Type B pancreatic cell (in vitro differentiated cells): ENCODE data around the gene KRT33B. TPM values are rescaled to one million over a fixed set of nuclear protein-coding genes. Genes with fewer than 3 reads are reported as not detected.
"Not testable (repeated sequence)": the region's sequence is repeated elsewhere in the genome, so short reads cannot be mapped to it uniquely, and the experiment has no call there.

ENCODE experiments used
- DNase-seq: peaks from one replicate; pipeline ENCODE4 v3.0.0; 2021; ENCODE audit warnings: mixed read lengths; ENCODE audit not compliant: unreplicated experiment; ENCODE audit errors: extremely low spot score
- H3K27ac Mint-ChIP-seq: 2 replicates; pipeline ENCODE4 v1.8.0; 2021; ENCODE audit warnings: mild to moderate bottlenecking, mixed read lengths
- H3K27me3 Mint-ChIP-seq: 2 replicates; pipeline ENCODE4 v1.8.0; 2021; ENCODE audit warnings: mixed read lengths
- H3K36me3 Mint-ChIP-seq: 2 replicates; pipeline ENCODE4 v1.8.0; 2021; ENCODE audit warnings: mixed read lengths
- H3K4me1 Mint-ChIP-seq: one replicate; pipeline ENCODE4 v1.8.0; 2021; ENCODE audit warnings: mixed read lengths; ENCODE audit not compliant: unreplicated experiment
- H3K4me3 Mint-ChIP-seq: 2 replicates; pipeline ENCODE4 v1.8.0; 2021; ENCODE audit warnings: mild to moderate bottlenecking, mixed read lengths
- H3K9me3 Mint-ChIP-seq: 2 replicates; pipeline ENCODE4 v1.8.0; 2021; ENCODE audit warnings: mixed read lengths
- total RNA-seq: library from RNA; stranded (reverse); gene quantifications from 2 replicates; pipeline ENCODE4 v1.2.1, GENCODE V29; 2021; ENCODE audit warnings: low replicate concordance
- TF ChIP-seq, protein P1 (sequence below): fragments of 200-600 bp; sonication (generic); conservative IDR thresholded peaks from 2 replicates; pipeline ENCODE4 v1.5.0; 2021; ENCODE audit warnings: antibody characterized with exemption, mild to moderate bottlenecking

The KRT33B gene
- total RNA-seq, 1 donor from 2014 or later, result not detected

DNA sequence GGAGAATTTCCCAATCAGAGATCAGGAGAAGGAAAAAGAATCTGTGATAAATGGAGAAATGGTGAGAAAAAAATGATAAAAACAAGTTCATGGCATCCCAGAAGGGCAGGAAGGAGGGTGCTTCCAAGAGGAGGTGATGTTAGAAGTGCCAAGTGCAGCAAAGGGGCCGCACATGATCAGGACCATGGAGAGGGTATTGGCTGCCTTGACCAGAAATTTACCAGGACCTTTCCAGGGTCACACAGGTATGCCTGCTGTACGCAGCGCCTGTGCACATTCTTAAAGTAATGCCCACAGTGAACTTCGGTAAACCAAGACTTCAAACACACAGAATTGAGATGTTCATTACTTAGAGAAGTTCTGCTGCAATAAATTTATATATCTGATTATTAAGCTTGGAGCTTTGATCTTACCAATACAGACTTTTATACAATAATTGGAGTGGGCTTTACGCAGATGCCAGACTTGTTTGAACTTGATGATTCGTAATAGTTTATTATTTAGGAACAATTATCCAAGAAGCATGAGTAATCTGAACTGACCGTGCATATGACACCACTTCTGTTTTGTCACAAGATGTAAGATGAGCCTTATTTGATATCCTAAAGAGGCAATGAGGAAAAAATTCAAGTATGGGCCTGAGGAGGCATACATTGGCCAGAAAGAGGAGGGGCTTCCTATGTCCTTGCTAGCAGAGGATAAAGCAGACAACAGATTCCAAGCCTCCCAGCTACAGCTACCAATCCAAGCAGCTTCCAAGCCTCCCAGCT is 16.8 kb downstream of the KRT33B start:
- H3K9me3 Mint-ChIP-seq, result peaks cover 5% of the 10 kb centered on the region
- peaks cover 4% of the 10 kb centered on the region for H3K27me3 Mint-ChIP-seq
- TF ChIP-seq, protein P1, sequence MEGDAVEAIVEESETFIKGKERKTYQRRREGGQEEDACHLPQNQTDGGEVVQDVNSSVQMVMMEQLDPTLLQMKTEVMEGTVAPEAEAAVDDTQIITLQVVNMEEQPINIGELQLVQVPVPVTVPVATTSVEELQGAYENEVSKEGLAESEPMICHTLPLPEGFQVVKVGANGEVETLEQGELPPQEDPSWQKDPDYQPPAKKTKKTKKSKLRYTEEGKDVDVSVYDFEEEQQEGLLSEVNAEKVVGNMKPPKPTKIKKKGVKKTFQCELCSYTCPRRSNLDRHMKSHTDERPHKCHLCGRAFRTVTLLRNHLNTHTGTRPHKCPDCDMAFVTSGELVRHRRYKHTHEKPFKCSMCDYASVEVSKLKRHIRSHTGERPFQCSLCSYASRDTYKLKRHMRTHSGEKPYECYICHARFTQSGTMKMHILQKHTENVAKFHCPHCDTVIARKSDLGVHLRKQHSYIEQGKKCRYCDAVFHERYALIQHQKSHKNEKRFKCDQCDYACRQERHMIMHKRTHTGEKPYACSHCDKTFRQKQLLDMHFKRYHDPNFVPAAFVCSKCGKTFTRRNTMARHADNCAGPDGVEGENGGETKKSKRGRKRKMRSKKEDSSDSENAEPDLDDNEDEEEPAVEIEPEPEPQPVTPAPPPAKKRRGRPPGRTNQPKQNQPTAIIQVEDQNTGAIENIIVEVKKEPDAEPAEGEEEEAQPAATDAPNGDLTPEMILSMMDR, result no peak
- no peak overlapping the region for H3K4me3 Mint-ChIP-seq
- H3K27ac Mint-ChIP-seq, result no peak overlapping the region
- no peak for DNase-seq
- no peaks in the 10 kb centered on the region for H3K36me3 Mint-ChIP-seq
- H3K4me1 Mint-ChIP-seq, result peaks cover 2% of the 10 kb centered on the region

DNA sequence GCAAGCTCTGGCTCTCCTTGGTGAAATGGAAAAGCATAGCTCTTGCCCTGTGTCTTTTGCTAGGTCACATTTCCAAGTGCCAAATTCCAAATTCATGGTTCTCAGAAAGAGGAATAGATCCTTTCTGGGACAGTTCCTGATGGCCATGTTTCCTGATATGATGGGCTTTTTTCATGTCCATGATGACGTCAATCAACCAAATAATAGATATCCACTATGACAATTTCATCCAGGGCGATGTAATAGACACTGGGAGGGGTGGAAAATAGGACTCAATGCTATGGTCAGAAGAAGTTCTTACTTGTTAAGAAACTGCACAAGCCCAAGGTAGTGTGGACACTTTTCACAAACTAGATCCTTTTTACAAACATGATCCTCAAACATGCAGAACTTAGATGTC is 18.4 kb downstream of the KRT33B start:
- Mint-ChIP-seq H3K36me3 (no peaks in the 10 kb centered on the region), H3K9me3 (peaks cover 5% of the 10 kb centered on the region), H3K27ac (no peak overlapping the region), H3K4me3 (no peak overlapping the region), H3K27me3 (peaks cover 4% of the 10 kb centered on the region), H3K4me1 (peaks cover 3% of the 10 kb centered on the region)
- DNase-seq, result no peak
- TF ChIP-seq, protein P1, result no peak

DNA sequence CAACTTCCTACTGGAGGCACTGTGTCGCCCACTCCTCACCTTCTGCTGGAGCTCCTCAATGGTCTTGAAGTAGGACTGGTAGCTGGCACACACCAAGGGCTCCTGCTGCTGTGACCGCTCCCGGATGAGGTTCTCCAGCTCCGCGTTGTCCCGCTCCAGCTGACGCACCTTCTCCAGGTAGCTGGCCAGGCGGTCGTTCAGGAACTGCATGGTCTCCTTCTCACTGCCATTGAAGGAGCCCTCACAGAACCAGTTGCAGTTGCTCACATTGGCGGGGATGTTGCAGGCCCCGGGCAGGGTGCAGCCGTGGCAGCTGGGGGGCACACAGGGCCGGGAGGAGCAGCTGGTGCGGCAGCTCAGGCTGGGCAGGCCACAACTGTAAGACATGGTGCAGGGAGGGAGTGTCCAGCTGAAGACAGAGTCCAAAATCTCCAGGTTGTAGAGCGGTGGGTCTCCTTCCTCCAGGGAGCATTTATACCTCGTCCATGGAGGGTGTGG is 19.2 kb downstream of the KRT33B start, which contains the start of gene KRT33A:
KRT33A (minus strand) TSS at position 448 of the 498 bp plus-strand sequence; CDS start at position 387, 61 bp downstream.
- not testable (repeated sequence) for H3K27ac Mint-ChIP-seq, H3K4me3 Mint-ChIP-seq, H3K36me3 Mint-ChIP-seq, H3K9me3 Mint-ChIP-seq, DNase-seq, H3K27me3 Mint-ChIP-seq, H3K4me1 Mint-ChIP-seq

DNA sequence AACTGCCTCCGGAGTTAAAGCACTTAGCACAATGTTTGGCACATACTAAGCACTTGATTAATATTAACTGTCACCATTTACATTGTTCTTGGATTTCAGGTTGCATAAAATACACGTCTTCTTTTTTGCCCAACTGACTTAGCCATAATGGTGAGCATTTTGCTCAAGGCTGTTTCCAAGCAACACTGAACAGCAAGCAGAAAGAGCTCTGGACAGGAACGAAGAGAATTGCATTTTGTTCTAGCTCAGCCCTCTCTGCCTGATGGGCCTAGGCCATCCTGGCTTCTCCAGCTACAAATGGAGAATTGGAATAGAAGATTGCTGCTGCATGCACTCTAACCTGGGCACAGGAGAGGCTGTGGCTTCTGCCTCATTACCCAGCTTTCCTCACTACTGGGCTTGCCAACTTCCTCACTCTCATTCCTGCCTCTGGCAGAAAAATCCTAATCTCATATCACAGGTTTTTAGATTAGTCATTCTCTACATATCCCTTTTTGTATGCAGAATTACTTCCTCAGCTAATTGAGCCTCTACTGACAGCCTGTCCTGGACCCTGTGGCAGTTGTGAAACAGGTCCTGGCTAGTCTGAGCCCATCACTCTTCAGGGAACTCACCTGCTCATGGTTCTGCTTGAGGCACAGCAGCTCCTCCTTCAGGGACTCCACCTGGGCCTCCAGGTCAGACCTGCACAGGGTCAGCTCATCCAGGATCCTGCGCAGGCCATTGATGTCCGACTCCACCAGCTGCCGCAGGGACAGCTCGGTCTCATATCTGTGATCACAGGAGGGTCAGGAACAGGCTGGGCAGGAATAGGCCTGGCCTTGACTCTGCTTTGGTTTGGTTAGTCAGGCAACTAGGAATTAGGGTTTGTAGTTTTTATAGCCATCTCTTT is 21.5 kb downstream of the KRT33B start:
- H3K27ac Mint-ChIP-seq, result peak overlapping the region; percentile 63
- TF ChIP-seq, protein P1, result no peak
- H3K4me1 Mint-ChIP-seq, result peaks cover 7% of the 10 kb centered on the region
- H3K9me3 Mint-ChIP-seq, result peaks cover 8% of the 10 kb centered on the region
- no peak for DNase-seq
- H3K36me3 Mint-ChIP-seq, result no peaks in the 10 kb centered on the region
- H3K4me3 Mint-ChIP-seq, result peak overlapping the region; percentile 27
- H3K27me3 Mint-ChIP-seq, result peaks cover 4% of the 10 kb centered on the region

DNA sequence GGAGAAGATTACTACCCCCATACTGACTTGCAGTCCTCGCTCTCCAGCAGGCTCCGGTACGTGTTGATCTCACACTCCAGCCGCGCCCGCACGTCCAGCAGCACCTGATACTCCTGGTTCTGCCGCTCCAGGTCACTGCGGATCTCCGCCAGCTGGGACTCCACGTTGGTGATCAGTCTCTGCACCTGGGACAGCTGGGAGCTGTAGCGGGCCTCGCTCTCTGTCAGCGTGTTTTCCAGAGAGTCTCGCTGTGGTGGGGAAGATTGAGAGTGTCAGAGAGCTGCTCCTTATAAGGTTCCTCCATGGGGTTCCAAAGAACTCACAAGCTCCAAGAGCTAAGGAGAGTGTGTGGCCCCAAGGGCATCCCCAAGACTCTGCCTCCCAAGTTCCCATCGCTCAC is 23.2 kb downstream of the KRT33B start:
- not testable (repeated sequence) for DNase-seq, H3K4me3 Mint-ChIP-seq, H3K27ac Mint-ChIP-seq, H3K36me3 Mint-ChIP-seq, H3K27me3 Mint-ChIP-seq
- Mint-ChIP-seq H3K9me3 (peaks cover 12% of the 10 kb centered on the region), H3K4me1 (peaks cover 10% of the 10 kb centered on the region)

DNA sequence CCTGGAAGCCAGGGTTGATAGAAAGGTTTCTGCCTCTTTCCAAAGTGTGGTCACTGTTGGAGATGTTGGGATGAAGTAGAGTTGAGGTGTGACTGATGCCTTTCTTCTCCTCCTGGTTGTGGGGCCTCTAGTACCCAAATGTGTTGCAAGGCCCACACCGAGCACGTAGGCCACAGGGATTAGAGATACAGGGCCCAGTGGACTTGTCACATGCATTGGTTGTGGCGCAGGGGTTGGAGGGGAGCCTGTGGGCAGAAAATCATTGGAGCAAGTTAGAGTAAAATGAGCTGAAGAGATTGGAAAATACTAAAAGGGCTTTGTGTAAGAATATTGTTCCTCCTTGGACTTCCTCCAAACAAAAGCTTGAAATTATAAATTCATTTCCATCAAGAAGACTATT is 23.6 kb downstream of the KRT33B start:
- TF ChIP-seq, protein P1, result no peak
- H3K36me3 Mint-ChIP-seq, result no peaks in the 10 kb centered on the region
- peaks cover 15% of the 10 kb centered on the region for H3K4me1 Mint-ChIP-seq
- no peaks in the 10 kb centered on the region for H3K27me3 Mint-ChIP-seq
- no peak for DNase-seq
- no peak overlapping the region for H3K4me3 Mint-ChIP-seq
- peaks cover 12% of the 10 kb centered on the region for H3K9me3 Mint-ChIP-seq
- no peak overlapping the region for H3K27ac Mint-ChIP-seq
